GM19238 (cell line): ENCODE data around the gene TBATA.

ENCODE experiments used
- DNase-seq: peaks from one replicate; pipeline ENCODE4 v3.0.0; 2011; ENCODE audit warnings: low spot score; ENCODE audit not compliant: insufficient read length

Gene TBATA

GRCh38 chr10:70745555-70745954 is 39.6 kb downstream of the TBATA start:
- DNase-seq, result no peak

GRCh38 chr10:70744617-70745143 is 40.5 kb downstream of the TBATA start:
- DNase-seq, result no peak

- DNase-seq, result no peak
Observed at GRCh38 chr10:70743879-70744278, 41.3 kb downstream of the TBATA start.

GRCh38 chr10:70743430-70743788 is 41.8 kb downstream of the TBATA start:
- DNase-seq, result no peak

- no peak for DNase-seq
Observed at GRCh38 chr10:70742537-70743429, 42.4 kb downstream of the TBATA start.

GRCh38 chr10:70740406-70741288 is 44.5 kb downstream of the TBATA start:
- no peak for DNase-seq

- DNase-seq, result no peak
Observed at GRCh38 chr10:70738761-70739121, 46.4 kb downstream of the TBATA start.

GRCh38 chr10:70738006-70738760 is 47.0 kb downstream of the TBATA start:
- DNase-seq, result no peak

GRCh38 chr10:70737250-70737649 is 47.9 kb downstream of the TBATA start:
- no peak for DNase-seq

- DNase-seq, result no peak
Observed at GRCh38 chr10:70736525-70736924, 48.7 kb downstream of the TBATA start.

GRCh38 chr10:70735161-70735560 is 50.0 kb downstream of the TBATA start:
- DNase-seq, result no peak

- DNase-seq, result no peak
Observed at GRCh38 chr10:70733051-70733450, 52.1 kb downstream of the TBATA start.

- no peak for DNase-seq
Observed at GRCh38 chr10:70732569-70732968, 52.6 kb downstream of the TBATA start.

GRCh38 chr10:70730955-70731354 is 54.2 kb downstream of the TBATA start:
- no peak for DNase-seq

- DNase-seq, result no peak
Observed at GRCh38 chr10:70729763-70730357, 55.3 kb downstream of the TBATA start.

- no peak for DNase-seq
Observed at GRCh38 chr10:70728328-70728727, 56.8 kb downstream of the TBATA start.

GRCh38 chr10:70726909-70727495 is 58.2 kb downstream of the TBATA start:
- no peak for DNase-seq

GRCh38 chr10:70723771-70724170 is 61.4 kb downstream of the TBATA start:
- DNase-seq, result no peak

GRCh38 chr10:70722820-70723424 is 62.3 kb downstream of the TBATA start:
- DNase-seq, result no peak
